Lower lobe of right lung (tissue), 2 donors: Measurements from ENCODE around the gene USHBP1. TPM values are rescaled to one million over a fixed set of nuclear protein-coding genes. Genes with fewer than 3 reads are reported as not detected.
"Not testable (repeated sequence)": the region's sequence is repeated elsewhere in the genome, so short reads cannot be mapped to it uniquely, and the experiment has no call there.

Experiments
- ATAC-seq, 2 donors: fragments of 200-7000 bp; cut with Tn5 transposase; one replicate each; pipeline ENCODE4 v1.9.1; 2020 to 2022; ENCODE audit warnings: mild to moderate bottlenecking in 2 of 2, moderate library complexity in 2 of 2
- DNase-seq: peaks from one replicate; pipeline ENCODE4 v3.0.0-alpha.2; 2020
- H3K27ac ChIP-seq: fragments of 200-600 bp; one replicate; pipeline ENCODE4 v1.8.0; 2022
- H3K27me3 ChIP-seq: fragments of 200-600 bp; one replicate; pipeline ENCODE4 v1.8.0; 2022; ENCODE audit warnings: low read depth
- H3K36me3 ChIP-seq: fragments of 200-600 bp; one replicate; pipeline ENCODE4 v1.8.0; 2022; ENCODE audit warnings: mild to moderate bottlenecking
- H3K4me1 ChIP-seq: fragments of 200-600 bp; one replicate; pipeline ENCODE4 v1.8.0; 2022
- H3K4me3 ChIP-seq: fragments of 200-600 bp; one replicate; pipeline ENCODE4 v1.8.0; 2022; ENCODE audit warnings: mild to moderate bottlenecking
- H3K9me3 ChIP-seq: fragments of 200-600 bp; one replicate; pipeline ENCODE4 v1.8.0; 2022
- CTCF ChIP-seq: fragments of 200-600 bp; IDR thresholded peaks from one replicate; pipeline ENCODE4 v1.8.0; 2022; ENCODE audit warnings: antibody characterized with exemption, mild to moderate bottlenecking
- intact Hi-C: fragments of 100-400 bp; cut with DNase I; formaldehyde crosslinking; loops from one replicate; pipeline ENCODE4 v1.11.0; 2022
- total RNA-seq: library from RNA; stranded (reverse); fragmentation: NEBNext Ultra II Directional; extraction: Animal tissue kit (Norgen Biotek cat#: 25700); gene quantifications from one replicate; pipeline ENCODE4 v1.2.1, GENCODE V29; 2021
- donor health status: DM: no; HTN: yes; CAD: no; lungs with severe emphysema.

The USHBP1 gene
- total RNA-seq, 1 donor from 2014 or later: 8.2 TPM

GRCh38 chr19:17282488-17283125, 18.1 kb upstream of the USHBP1 start:
- intact Hi-C loops: loop anchor here (10.0 kb wide), 1 partner anchor 208 kb away; the partner anchor contains the start of genes HAUS8 and MYO9B
- ATAC-seq (peak; percentile 96 to 97), DNase-seq (peak; percentile 90)
- H3K27ac ChIP-seq: no peak overlapping the region
- H3K4me3 ChIP-seq: peak overlapping the region; percentile 49
- TF ChIP-seq CTCF: peak; percentile 96
- peaks cover 20% of the 10 kb centered on the region for H3K4me1 ChIP-seq
- H3K9me3 ChIP-seq: no peaks in the 10 kb centered on the region
- peaks cover 20% of the 10 kb centered on the region for H3K27me3 ChIP-seq
- peaks cover 18% of the 10 kb centered on the region for H3K36me3 ChIP-seq

GRCh38 chr19:17281391-17282304, 17.1 kb upstream of the USHBP1 start, which contains the start of gene ANKLE1:
Gene ANKLE1, plus strand, starts transcription at chr19:17281901. Its CDS starts 20 bp downstream, at chr19:17281921.
- Histone ChIP-seq H3K4me3 (peak within 1 kb of the TSS; percentile 49), H3K4me1 (peaks cover 20% of the 10 kb centered on the region), H3K27ac (no peak within 1 kb of the TSS), H3K9me3 (no peaks in the 10 kb centered on the region), H3K36me3 (peaks cover 28% of the 10 kb centered on the region), H3K27me3 (peaks cover 20% of the 10 kb centered on the region)
- no peak for TF ChIP-seq CTCF
- peak; percentile 78 for DNase-seq
- ATAC-seq: peak; percentile 41 to 54
- intact Hi-C loops: loop anchor here (10.0 kb wide), 1 partner anchor 207 kb away; the partner anchor contains the start of genes HAUS8 and MYO9B

- H3K4me3 ChIP-seq: no peak overlapping the region
- H3K27ac ChIP-seq: no peak overlapping the region
- no peak for DNase-seq
- intact Hi-C loops: no loop called here
- H3K4me1 ChIP-seq: peaks cover 20% of the 10 kb centered on the region
- H3K9me3 ChIP-seq: no peaks in the 10 kb centered on the region
- peaks cover 20% of the 10 kb centered on the region for H3K27me3 ChIP-seq
- H3K36me3 ChIP-seq: peaks cover 50% of the 10 kb centered on the region
- TF ChIP-seq CTCF: no peak
- no peak for ATAC-seq
These were observed 14.9 kb upstream of the USHBP1 start for GRCh38 chr19:17279436-17279835.

- H3K36me3 ChIP-seq: peaks cover 85% of the 10 kb centered on the region
- no peaks in the 10 kb centered on the region for H3K9me3 ChIP-seq
- H3K27me3 ChIP-seq: peaks cover 1% of the 10 kb centered on the region
- intact Hi-C loops: no loop called here
- DNase-seq (no peak), ATAC-seq (no peak)
- H3K4me3 ChIP-seq: no peak overlapping the region
- H3K4me1 ChIP-seq: no peaks in the 10 kb centered on the region
- H3K27ac ChIP-seq: no peak overlapping the region
- TF ChIP-seq CTCF: no peak
These were observed 11.1 kb upstream of the USHBP1 start for GRCh38 chr19:17275441-17276175.

- intact Hi-C loops, H3K27ac ChIP-seq, ATAC-seq, H3K27me3 ChIP-seq, DNase-seq, H3K4me3 ChIP-seq, H3K9me3 ChIP-seq, H3K4me1 ChIP-seq: not testable (repeated sequence)
- H3K36me3 ChIP-seq: peaks cover 92% of the 10 kb centered on the region
These were observed 10.3 kb upstream of the USHBP1 start for GRCh38 chr19:17274892-17275291.
